Measurements from ENCODE around the gene VPS13D.

The VPS13D gene

DNA sequence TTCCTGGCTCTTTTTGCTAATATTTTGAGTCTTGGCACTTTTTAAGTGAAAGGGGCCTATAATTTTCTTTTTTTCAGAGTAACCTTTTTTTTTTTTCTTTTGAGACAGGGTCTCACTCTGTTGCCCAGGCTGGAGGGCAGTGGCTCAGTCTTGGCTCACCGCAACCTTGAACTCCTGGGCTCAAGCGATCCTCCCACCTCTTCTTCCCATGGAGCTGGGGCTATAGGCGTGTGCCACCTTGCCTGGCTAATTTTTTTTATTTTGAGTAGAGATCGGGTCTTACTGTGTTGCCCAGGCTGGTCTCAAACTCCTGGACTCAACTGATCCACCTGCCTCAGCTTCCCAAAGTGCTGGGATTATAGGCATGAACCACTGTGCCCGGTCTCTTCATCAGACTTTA is 285.4 kb downstream of the VPS13D start:
- H3K9ac ChIP-seq (ENCODE audit: low read length): no peak overlapping the region
- no peak for DNase-seq
- no peaks in the 10 kb centered on the region for H3K79me2 ChIP-seq (ENCODE audit: control insufficient read depth, insufficient read depth, low read length)
- WGBS (ENCODE audit: extremely low coverage, insufficient coverage, low lambda C conversion rate): no CpG with 5 or more reads among the region's 5 CpGs
- no peaks in the 10 kb centered on the region for H3K36me3 ChIP-seq (ENCODE audit: control insufficient read depth, insufficient read depth, low read length)
- H3K27ac ChIP-seq (ENCODE audit: low read depth, low read length): no peak overlapping the region
- H3K23ac ChIP-seq (ENCODE audit: low read length): no peak overlapping the region
- H2AK5ac ChIP-seq (ENCODE audit: low read length): no peak overlapping the region
- H3K18ac ChIP-seq (ENCODE audit: low read length): no peak overlapping the region
- H2BK15ac ChIP-seq (replicated peaks; ENCODE audit: low read depth): no peak overlapping the region
- H3K56ac ChIP-seq (ENCODE audit: low read length): no peak overlapping the region
- H4K5ac ChIP-seq (ENCODE audit: low read length): no peak overlapping the region
- no peak overlapping the region for H2BK120ac ChIP-seq (ENCODE audit: low read depth, low read length)
- no peak overlapping the region for H3K4me3 ChIP-seq (ENCODE audit: low read length)
- H4K8ac ChIP-seq (ENCODE audit: low read depth, low read length): no peak overlapping the region
- H3K27me3 ChIP-seq (ENCODE audit: insufficient read depth, low read length, poor library complexity): no peaks in the 10 kb centered on the region
- H3K4me2 ChIP-seq (ENCODE audit: low read length): no peak overlapping the region
- H2BK5ac ChIP-seq (ENCODE audit: low read length): no peak overlapping the region
- peaks cover 2% of the 10 kb centered on the region for H3K4me1 ChIP-seq (ENCODE audit: control insufficient read depth, low read depth, low read length)
- no peaks in the 10 kb centered on the region for H3K79me1 ChIP-seq (ENCODE audit: low read length)
- no peak overlapping the region for H3K4ac ChIP-seq (ENCODE audit: low read depth, low read length)

DNA sequence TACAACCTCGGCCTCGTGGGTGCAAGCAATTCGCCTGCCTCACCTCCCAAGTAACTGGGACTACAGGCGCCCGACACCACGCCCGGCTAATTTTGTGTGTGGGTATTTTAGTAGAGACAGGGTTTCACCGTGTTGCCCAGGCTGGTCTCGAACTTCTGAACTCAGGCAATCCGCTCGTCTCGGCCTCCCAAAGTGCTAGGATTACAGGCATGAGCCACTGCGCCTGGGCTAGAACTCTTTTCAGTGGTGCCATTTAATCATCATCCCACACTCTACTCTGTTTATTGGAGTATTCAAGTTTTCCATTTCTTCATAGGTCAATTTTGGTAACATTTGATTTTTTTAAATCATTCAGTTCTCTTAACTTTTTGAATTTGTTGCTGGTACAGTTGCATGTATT is 286.9 kb downstream of the VPS13D start:
- no CpG with 5 or more reads among the region's 13 CpGs for WGBS (ENCODE audit: extremely low coverage, insufficient coverage, low lambda C conversion rate)
- H3K4ac ChIP-seq (ENCODE audit: low read depth, low read length): no peak overlapping the region
- no peak for DNase-seq

DNA sequence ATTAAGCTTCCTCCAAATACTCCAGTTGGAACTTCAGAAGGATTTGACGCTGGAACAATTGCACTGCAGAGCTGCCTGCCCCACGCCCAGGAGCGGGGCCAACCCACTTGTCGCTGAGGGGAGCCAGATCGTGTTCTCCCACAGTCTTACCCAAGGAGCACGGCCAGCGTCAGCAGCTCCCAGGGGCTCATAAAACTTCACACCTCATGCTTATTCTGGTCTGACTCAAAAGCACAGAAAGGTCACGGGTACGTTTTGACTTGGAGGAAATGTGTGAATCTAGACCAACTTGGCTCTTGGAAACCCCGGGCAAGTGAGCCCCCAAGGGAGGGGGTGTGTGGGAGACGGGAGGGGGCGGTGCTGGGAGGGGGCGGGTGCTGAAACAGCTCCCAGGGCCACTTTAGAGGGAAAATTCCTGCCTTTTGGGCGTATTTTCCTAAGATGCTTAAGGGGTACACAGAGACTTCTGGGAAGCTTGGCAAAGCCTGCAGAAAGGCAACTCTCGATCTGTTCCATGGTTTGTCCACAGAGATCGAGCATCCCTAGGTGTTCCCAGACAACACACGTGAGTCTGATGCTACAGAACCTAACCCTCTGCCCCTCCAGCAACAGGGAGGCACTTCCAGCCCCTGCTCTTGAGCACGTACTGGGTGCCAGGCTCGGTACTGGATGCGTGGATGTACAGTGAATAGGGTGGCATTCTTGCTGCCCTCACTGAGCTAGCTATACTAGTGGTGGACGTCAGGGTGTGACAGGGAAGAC is 289.3 kb downstream of the VPS13D start:
- H4K8ac ChIP-seq (ENCODE audit: low read depth, low read length): no peak overlapping the region
- no peak overlapping the region for H3K4ac ChIP-seq (ENCODE audit: low read depth, low read length)
- no peaks in the 10 kb centered on the region for H3K36me3 ChIP-seq (ENCODE audit: control insufficient read depth, insufficient read depth, low read length)
- no peak overlapping the region for H3K9ac ChIP-seq (ENCODE audit: low read length)
- H3K18ac ChIP-seq (ENCODE audit: low read length): no peak overlapping the region
- H3K56ac ChIP-seq (ENCODE audit: low read length): no peak overlapping the region
- no peaks in the 10 kb centered on the region for H3K79me1 ChIP-seq (ENCODE audit: low read length)
- H3K23ac ChIP-seq (ENCODE audit: low read length): no peak overlapping the region
- H3K4me1 ChIP-seq (ENCODE audit: control insufficient read depth, low read depth, low read length): no peaks in the 10 kb centered on the region
- no peak overlapping the region for H3K27ac ChIP-seq (ENCODE audit: low read depth, low read length)
- H2BK15ac ChIP-seq (replicated peaks; ENCODE audit: low read depth): no peak overlapping the region
- DNase-seq: no peak
- H3K4me3 ChIP-seq (ENCODE audit: low read length): no peak overlapping the region
- H4K5ac ChIP-seq (ENCODE audit: low read length): no peak overlapping the region
- H3K27me3 ChIP-seq (ENCODE audit: insufficient read depth, low read length, poor library complexity): no peaks in the 10 kb centered on the region
- H3K79me2 ChIP-seq (ENCODE audit: control insufficient read depth, insufficient read depth, low read length): no peaks in the 10 kb centered on the region
- H2BK5ac ChIP-seq (ENCODE audit: low read length): no peak overlapping the region
- no peak overlapping the region for H2BK120ac ChIP-seq (ENCODE audit: low read depth, low read length)
- WGBS (ENCODE audit: extremely low coverage, insufficient coverage, low lambda C conversion rate): no CpG with 5 or more reads among the region's 21 CpGs
- no peak overlapping the region for H3K4me2 ChIP-seq (ENCODE audit: low read length)
- H2AK5ac ChIP-seq (ENCODE audit: low read length): no peak overlapping the region

More for the DNA sequence above, 286.9 kb downstream of the VPS13D start:
- H3K79me1 ChIP-seq (ENCODE audit: low read length): no peaks in the 10 kb centered on the region
- H2AK5ac ChIP-seq (ENCODE audit: low read length): no peak overlapping the region
- no peak overlapping the region for H3K18ac ChIP-seq (ENCODE audit: low read length)
- H3K4me2 ChIP-seq (ENCODE audit: low read length): no peak overlapping the region
- H3K79me2 ChIP-seq (ENCODE audit: control insufficient read depth, insufficient read depth, low read length): no peaks in the 10 kb centered on the region
- H3K4me3 ChIP-seq (ENCODE audit: low read length): no peak overlapping the region
- H3K27ac ChIP-seq (ENCODE audit: low read depth, low read length): no peak overlapping the region
- no peak overlapping the region for H4K8ac ChIP-seq (ENCODE audit: low read depth, low read length)
- H2BK15ac ChIP-seq (replicated peaks; ENCODE audit: low read depth): no peak overlapping the region
- H3K4me1 ChIP-seq (ENCODE audit: control insufficient read depth, low read depth, low read length): no peaks in the 10 kb centered on the region
- no peaks in the 10 kb centered on the region for H3K36me3 ChIP-seq (ENCODE audit: control insufficient read depth, insufficient read depth, low read length)
- no peak overlapping the region for H3K23ac ChIP-seq (ENCODE audit: low read length)
- H4K5ac ChIP-seq (ENCODE audit: low read length): no peak overlapping the region
- no peak overlapping the region for H3K56ac ChIP-seq (ENCODE audit: low read length)
- H2BK120ac ChIP-seq (ENCODE audit: low read depth, low read length): no peak overlapping the region
- H3K27me3 ChIP-seq (ENCODE audit: insufficient read depth, low read length, poor library complexity): no peaks in the 10 kb centered on the region
- no peak overlapping the region for H3K9ac ChIP-seq (ENCODE audit: low read length)
- no peak overlapping the region for H2BK5ac ChIP-seq (ENCODE audit: low read length)

GRCh38 chr1:12519693-12520364 is 290.0 kb downstream of the VPS13D start:
- no peak for DNase-seq
- Histone ChIP-seq H3K9ac (ENCODE audit: low read length) (no peak overlapping the region), H2BK5ac (ENCODE audit: low read length) (no peak overlapping the region), H3K27ac (ENCODE audit: low read depth, low read length) (no peak overlapping the region), H3K4me3 (ENCODE audit: low read length) (no peak overlapping the region), H3K56ac (ENCODE audit: low read length) (no peak overlapping the region), H3K18ac (ENCODE audit: low read length) (no peak overlapping the region), H3K4ac (ENCODE audit: low read depth, low read length) (no peak overlapping the region), H3K79me2 (ENCODE audit: control insufficient read depth, insufficient read depth, low read length) (no peaks in the 10 kb centered on the region), H2AK5ac (ENCODE audit: low read length) (no peak overlapping the region), H3K4me1 (ENCODE audit: control insufficient read depth, low read depth, low read length) (no peaks in the 10 kb centered on the region), H3K23ac (ENCODE audit: low read length) (no peak overlapping the region), H3K27me3 (ENCODE audit: insufficient read depth, low read length, poor library complexity) (no peaks in the 10 kb centered on the region), H2BK15ac (replicated peaks; ENCODE audit: low read depth) (no peak overlapping the region), H4K5ac (ENCODE audit: low read length) (no peak overlapping the region), H3K79me1 (ENCODE audit: low read length) (no peaks in the 10 kb centered on the region), H2BK120ac (ENCODE audit: low read depth, low read length) (no peak overlapping the region), H3K4me2 (ENCODE audit: low read length) (no peak overlapping the region), H3K36me3 (ENCODE audit: control insufficient read depth, insufficient read depth, low read length) (no peaks in the 10 kb centered on the region), H4K8ac (ENCODE audit: low read depth, low read length) (no peak overlapping the region)
- no CpG with 5 or more reads among the region's 11 CpGs for WGBS (ENCODE audit: extremely low coverage, insufficient coverage, low lambda C conversion rate)

GRCh38 chr1:12521096-12521495 is 291.3 kb downstream of the VPS13D start:
- Histone ChIP-seq H3K27ac (ENCODE audit: low read depth, low read length) (no peak overlapping the region), H4K5ac (ENCODE audit: low read length) (no peak overlapping the region), H2BK5ac (ENCODE audit: low read length) (no peak overlapping the region), H3K9ac (ENCODE audit: low read length) (no peak overlapping the region), H3K18ac (ENCODE audit: low read length) (no peak overlapping the region), H3K79me1 (ENCODE audit: low read length) (no peaks in the 10 kb centered on the region), H2BK15ac (replicated peaks; ENCODE audit: low read depth) (no peak overlapping the region), H3K4me2 (ENCODE audit: low read length) (no peak overlapping the region), H3K56ac (ENCODE audit: low read length) (no peak overlapping the region), H3K4me3 (ENCODE audit: low read length) (no peak overlapping the region), H3K36me3 (ENCODE audit: control insufficient read depth, insufficient read depth, low read length) (no peaks in the 10 kb centered on the region), H2AK5ac (ENCODE audit: low read length) (no peak overlapping the region), H3K4ac (ENCODE audit: low read depth, low read length) (no peak overlapping the region), H2BK120ac (ENCODE audit: low read depth, low read length) (no peak overlapping the region), H3K79me2 (ENCODE audit: control insufficient read depth, insufficient read depth, low read length) (no peaks in the 10 kb centered on the region), H3K4me1 (ENCODE audit: control insufficient read depth, low read depth, low read length) (no peaks in the 10 kb centered on the region), H4K8ac (ENCODE audit: low read depth, low read length) (no peak overlapping the region), H3K23ac (ENCODE audit: low read length) (no peak overlapping the region), H3K27me3 (ENCODE audit: insufficient read depth, low read length, poor library complexity) (no peaks in the 10 kb centered on the region)
- DNase-seq: no peak
- no CpG with 5 or more reads among the region's 5 CpGs for WGBS (ENCODE audit: extremely low coverage, insufficient coverage, low lambda C conversion rate)
